HepG2 (cell line): ENCODE data around the gene OR2V2. TPM values are rescaled to one million over a fixed set of nuclear protein-coding genes. Genes with fewer than 3 reads are reported as not detected.
"Not testable (repeated sequence)": the region's sequence is repeated elsewhere in the genome, so short reads cannot be mapped to it uniquely, and the experiment has no call there.

ENCODE experiments used
- ATAC-seq: fragments of 200-7000 bp; cut with Tn5 transposase; 3 replicates; pipeline ENCODE4 v1.9.1; 2020; ENCODE audit warnings: mild to moderate bottlenecking, moderate library complexity
- BruUV-seq: library from RNA; stranded (reverse); fragments of 400-500 nt; replicated peaks from 2 replicates; lab custom pipeline; 2021; lab: Mats Ljungman, UMichigan
- CTCF ChIA-PET: fragments of 300-600 bp; formaldehyde crosslinking; extraction: SDS; loops from one replicate; lab custom pipeline; 2021; ENCODE audit warnings: low total read pairs, inconsistent platforms, low intra/inter-chr PET ratio; lab: Yijun Ruan, JAX
- POLR2A ChIA-PET: fragments of 350-600 bp; sonication (Branson Sonifier 250); formaldehyde crosslinking; loops from one replicate; lab custom pipeline; 2020; ENCODE audit warnings: antibody characterized with exemption, inconsistent platforms; lab: Yijun Ruan, JAX
- DNase-seq: peaks from one replicate; pipeline ENCODE4 v3.0.0-alpha.2; 2015; ENCODE audit warnings: low spot score
- FAIRE-seq: peaks from 3 replicates; lab custom pipeline; 2011; peaks lifted over from hg19 to GRCh38; lab: Jason Lieb, UNC
- H2AFZ ChIP-seq: one replicate; pipeline ENCODE4 v1.6.1; 2011; ENCODE audit warnings: low read length, inconsistent platforms
- H3K27ac ChIP-seq: fragments of 300-600 bp; 3 replicates; pipeline ENCODE4 v1.8.0; 2011; ENCODE audit warnings: mixed run types, mild to moderate bottlenecking, mixed read lengths, low read length, inconsistent platforms; ENCODE audit not compliant: insufficient read depth; ENCODE audit errors: extremely low read length
- H3K27me3 ChIP-seq, 2 experiments: fragments of 200-600 bp in 1 of 2; 2 replicates in 1 of 2; 3 replicates in 1 of 2; pipeline versions ENCODE4 v1.6.0 to v1.8.0; 2011; ENCODE audit warnings: low read length in 2 of 2, mild to moderate bottlenecking in 2 of 2, moderate library complexity in 2 of 2, inconsistent platforms in 1 of 2; ENCODE audit not compliant: insufficient read depth in 2 of 2, control insufficient read depth in 1 of 2
- H3K36me3 ChIP-seq, 2 experiments: fragments of 200-600 bp in 1 of 2; replicated peaks in 1 of 2; 2 replicates in 1 of 2; 3 replicates in 1 of 2; pipeline versions ENCODE4 v1.5.1 to v1.8.0; 2011; ENCODE audit warnings: low read length in 2 of 2, inconsistent platforms in 1 of 2; ENCODE audit not compliant: insufficient read depth in 2 of 2, control insufficient read depth in 1 of 2
- H3K4me1 ChIP-seq: 2 replicates; pipeline ENCODE4 v1.5.1; 2012; ENCODE audit warnings: low read length, inconsistent platforms; ENCODE audit not compliant: insufficient read depth
- H3K4me2 ChIP-seq: 2 replicates; pipeline ENCODE4 v1.6.0; 2011; ENCODE audit warnings: low read depth, low read length, inconsistent platforms
- H3K4me3 ChIP-seq, 3 experiments: fragments of 200-600 bp in 1 of 3; sonication (generic), shearing (Covaris generic) in 1 of 3; replicated peaks in 1 of 3; 2 replicates each; pipeline ENCODE4 v1.5.1; 2011 to 2016; ENCODE audit warnings: low read length in 3 of 3, inconsistent platforms in 2 of 3, low read depth in 2 of 3, mild to moderate bottlenecking in 2 of 3, control low read depth in 1 of 3, mixed read lengths in 1 of 3; ENCODE audit not compliant: insufficient read depth in 1 of 3
- H3K79me2 ChIP-seq: one replicate; pipeline ENCODE4 v1.6.1; 2011; ENCODE audit warnings: low read length, inconsistent platforms; ENCODE audit not compliant: insufficient read depth
- H3K9ac ChIP-seq: 2 replicates; pipeline ENCODE4 v1.6.0; 2011; ENCODE audit warnings: mild to moderate bottlenecking, low read depth, low read length, inconsistent platforms; ENCODE audit not compliant: insufficient read depth
- H3K9me3 ChIP-seq: 2 replicates; pipeline ENCODE4 v1.5.1; 2012; ENCODE audit warnings: mild to moderate bottlenecking, low read length
- H4K20me1 ChIP-seq: 2 replicates; pipeline ENCODE4 v1.6.0; 2011; ENCODE audit warnings: inconsistent platforms, mild to moderate bottlenecking, low read length, moderate library complexity; ENCODE audit not compliant: insufficient read depth
- SOX6 ChIP-seq, 2 experiments: fragments of 450-650 bp in 1 of 2; sonication (generic) in 1 of 2; formaldehyde crosslinking in 1 of 2; IDR thresholded peaks; 2 replicates each; pipeline versions ENCODE4 v1.4.0 to v1.6.1; 2017 to 2020; ENCODE audit warnings: antibody characterized with exemption in 1 of 2, mild to moderate bottlenecking in 1 of 2, missing genetic modification reagents in 1 of 2
- WGBS: methylation state at CpG from one replicate; pipeline ENCODE4 v1.1.6; 2017; ENCODE audit warnings: low lambda C conversion rate; 5-methylcytosine and 5-hydroxymethylcytosine counted together
- in situ Hi-C: cut with HindIII; loops from 2 replicates; pipeline ENCODE4 v1.10.0; 2017; ENCODE audit warnings: low pct_unique_long_range_greater_than_20kb; ENCODE audit not compliant: extremely low pct_ligation_motif_present
- intact Hi-C: fragments of 100-400 bp; cut with micrococcal nuclease; formaldehyde crosslinking; loops from one replicate; pipeline ENCODE4 v1.10.0; 2022; ENCODE audit not compliant: unreplicated experiment
- polyA plus RNA-seq, 8 experiments: library from polyadenylated mRNA; depleted of rRNA in 3 of 8; stranded (reverse) in 7 of 8; unstranded in 1 of 8; fragments of >200 nt; fragmentation: Illumina TruSeq in 4 of 8; extraction: Trizol in 4 of 8; gene quantifications; 2 replicates each; pipeline versions ENCODE4 v1.2.1 to v1.2.3, GENCODE V29; 2011 to 2016; ENCODE audit warnings: low read depth in 4 of 8, missing spikeins in 1 of 8, mixed read lengths in 1 of 8; ENCODE audit not compliant: insufficient read depth in 1 of 8
- total RNA-seq, 5 experiments: library from RNA; depleted of rRNA; stranded (reverse); fragments of >200 nt; fragmentation: Illumina TruSeq; extraction: Trizol; gene quantifications; 2 replicates each; pipeline ENCODE4 v1.2.3, GENCODE V29; 2016; ENCODE audit warnings: low read depth in 1 of 5

Gene OR2V2
- total and polyA plus RNA-seq, 2 of the 13 experiments (the other 11 are each of a cell fraction or from before 2014, with no cell fraction given): not detected

DNA sequence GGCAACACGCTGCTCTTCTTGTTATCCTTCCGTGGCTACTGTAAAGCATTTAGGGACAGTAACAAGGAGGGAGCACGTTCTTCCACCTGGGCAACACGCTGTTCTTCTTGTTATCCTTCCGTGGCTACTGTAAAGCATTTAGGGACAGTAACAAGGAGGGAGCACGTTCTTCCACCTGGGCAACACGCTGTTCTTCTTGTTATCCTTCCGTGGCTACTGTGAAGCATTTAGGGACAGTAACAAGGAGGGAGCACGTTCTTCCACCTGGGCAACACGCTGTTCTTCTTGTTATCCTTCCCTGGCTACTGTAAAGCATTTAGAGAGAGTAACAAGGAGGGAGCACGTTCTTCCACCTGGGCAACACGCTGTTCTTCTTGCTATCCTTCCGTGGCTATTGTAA, 33.8 kb upstream of the OR2V2 start:
- H3K27me3 ChIP-seq: peaks cover 6 to 60% of the 10 kb centered on the region in 2 experiments
- FAIRE-seq, ATAC-seq, H3K4me3 ChIP-seq, H3K9ac ChIP-seq, DNase-seq, H3K27ac ChIP-seq, H4K20me1 ChIP-seq, intact Hi-C loops, in situ Hi-C loops, BruUV-seq, H3K4me1 ChIP-seq, POLR2A ChIA-PET, H3K9me3 ChIP-seq, H2AFZ ChIP-seq, H3K79me2 ChIP-seq, H3K36me3 ChIP-seq, H3K4me2 ChIP-seq, CTCF ChIA-PET: not testable (repeated sequence)
- WGBS: 3% methylated on average over 12 of the region's 13 CpGs

DNA sequence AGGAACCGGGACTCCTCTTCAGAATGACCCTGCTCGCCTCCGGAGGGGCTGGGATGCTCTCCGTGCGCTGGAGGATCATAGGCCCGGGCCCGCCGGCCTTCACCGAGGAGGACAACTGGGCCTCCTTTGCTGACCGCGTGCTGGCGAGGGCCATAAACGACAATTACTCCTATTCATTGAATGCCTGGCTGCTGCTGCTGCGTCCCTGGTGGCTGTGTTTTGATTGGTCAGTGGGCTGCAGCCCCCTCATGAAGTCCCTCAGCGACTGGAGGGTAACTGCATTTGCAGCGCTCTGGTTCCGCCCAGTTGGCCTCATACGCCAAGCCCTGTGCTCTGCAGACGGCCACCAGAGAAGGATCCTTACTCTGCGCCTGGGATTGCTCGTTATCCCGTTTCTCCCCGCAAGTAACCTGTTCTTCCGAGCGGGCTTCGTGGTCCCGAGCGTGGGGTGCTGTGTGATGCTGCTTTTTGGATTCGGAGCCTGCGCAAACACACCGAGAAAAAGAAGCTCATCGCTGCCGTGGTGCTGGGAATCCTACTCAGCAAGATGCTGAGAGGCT, 33.0 kb upstream of the OR2V2 start:
- Histone ChIP-seq H3K79me2 (no peaks in the 10 kb centered on the region), H4K20me1 (no peaks in the 10 kb centered on the region), H3K9me3 (no peaks in the 10 kb centered on the region), H3K4me1 (no peaks in the 10 kb centered on the region), H3K4me2 (no peak overlapping the region), H3K36me3 (no peaks in the 10 kb centered on the region), H3K27me3 (peaks cover 6 to 61% of the 10 kb centered on the region in 2 experiments), H3K27ac (no peak overlapping the region), H2AFZ (no peak overlapping the region), H3K4me3 (no peak overlapping the region), H3K9ac (no peak overlapping the region)
- BruUV-seq: no TSS peak
- no peak for ATAC-seq
- POLR2A ChIA-PET: no interaction called here
- CTCF ChIA-PET: no interaction called here
- no peak for DNase-seq
- in situ Hi-C loops (no loop called here), intact Hi-C loops (no loop called here)
- 55% methylated on average over 13 of the region's 33 CpGs for WGBS
- no peak for TF ChIP-seq SOX6 (IDR thresholded peaks at IDR 0.05)
- no peak for TF ChIP-seq SOX6 (CRISPR knock-in tag; IDR thresholded peaks at IDR 0.05)
- FAIRE-seq: no peak
